ENCODE measurements around the gene PRSS33.

The PRSS33 gene

GRCh38 chr16:2819179-2819938 lies 32.0 kb upstream of the PRSS33 start:
- H3K9me2 ChIP-seq (replicated peaks; ENCODE audit: low read depth, low read length): no peaks in the 10 kb centered on the region
- H3K79me2 ChIP-seq (ENCODE audit: insufficient read depth, low read length): no peaks in the 10 kb centered on the region
- TF ChIP-seq CTCF (conservative IDR thresholded peaks at IDR 0.05; ENCODE audit: low read length) (no peak), EZH2phosphoT487 (IDR thresholded peaks at IDR 0.05; ENCODE audit: borderline replicate concordance) (no peak)
- H4K20me1 ChIP-seq (ENCODE audit: insufficient read depth, low read length, poor library complexity, severe bottlenecking): no peaks in the 10 kb centered on the region
- H3K9me3 ChIP-seq (ENCODE audit: insufficient read depth, low read depth, low read length): no peaks in the 10 kb centered on the region
- no peak overlapping the region for H3K9ac ChIP-seq (ENCODE audit: low read depth, low read length, poor library complexity, severe bottlenecking)
- no peak overlapping the region for H3K4me2 ChIP-seq (ENCODE audit: low read depth, low read length, poor library complexity, severe bottlenecking)
- no peaks in the 10 kb centered on the region for H3K27me3 ChIP-seq (ENCODE audit: insufficient read depth, low read length, poor library complexity, severe bottlenecking)
- H3F3A ChIP-seq (ENCODE audit: low read depth): no peaks in the 10 kb centered on the region
- no peaks in the 10 kb centered on the region for H3K36me3 ChIP-seq (ENCODE audit: insufficient read depth, low read length)
- no peaks in the 10 kb centered on the region for H3K4me1 ChIP-seq (ENCODE audit: insufficient read depth, low read length, poor library complexity, severe bottlenecking)
- no peak overlapping the region for H3K4me3 ChIP-seq (ENCODE audit: low read length, poor library complexity, severe bottlenecking)
- no peak overlapping the region for H2AFZ ChIP-seq (ENCODE audit: low read length)

- Histone ChIP-seq H3K9me3 (ENCODE audit: insufficient read depth, low read depth, low read length) (no peaks in the 10 kb centered on the region), H3K4me2 (ENCODE audit: low read depth, low read length, poor library complexity, severe bottlenecking) (no peak overlapping the region)
- TF ChIP-seq EZH2phosphoT487 (IDR thresholded peaks at IDR 0.05; ENCODE audit: borderline replicate concordance) (no peak), CTCF (conservative IDR thresholded peaks at IDR 0.05; ENCODE audit: low read length) (no peak)
Observed at GRCh38 chr16:2818272-2818876, 31.0 kb upstream of the PRSS33 start.

GRCh38 chr16:2817340-2818271 lies 30.2 kb upstream of the PRSS33 start:
- H3K4me3 ChIP-seq (ENCODE audit: low read length, poor library complexity, severe bottlenecking): no peak overlapping the region

More at GRCh38 chr16:2818272-2818876, 31.0 kb upstream of the PRSS33 start:
- Histone ChIP-seq H3K36me3 (ENCODE audit: insufficient read depth, low read length) (no peaks in the 10 kb centered on the region), H4K20me1 (ENCODE audit: insufficient read depth, low read length, poor library complexity, severe bottlenecking) (no peaks in the 10 kb centered on the region), H3K79me2 (ENCODE audit: insufficient read depth, low read length) (no peaks in the 10 kb centered on the region), H3K27me3 (ENCODE audit: insufficient read depth, low read length, poor library complexity, severe bottlenecking) (no peaks in the 10 kb centered on the region), H3K4me3 (ENCODE audit: low read length, poor library complexity, severe bottlenecking) (no peak overlapping the region), H3K4me1 (ENCODE audit: insufficient read depth, low read length, poor library complexity, severe bottlenecking) (no peaks in the 10 kb centered on the region), H3K9ac (ENCODE audit: low read depth, low read length, poor library complexity, severe bottlenecking) (no peak overlapping the region), H2AFZ (ENCODE audit: low read length) (no peak overlapping the region), H3K9me2 (replicated peaks; ENCODE audit: low read depth, low read length) (no peaks in the 10 kb centered on the region), H3F3A (ENCODE audit: low read depth) (no peaks in the 10 kb centered on the region)

More at GRCh38 chr16:2817340-2818271, 30.2 kb upstream of the PRSS33 start:
- Histone ChIP-seq H3K4me1 (ENCODE audit: insufficient read depth, low read length, poor library complexity, severe bottlenecking) (no peaks in the 10 kb centered on the region), H3K79me2 (ENCODE audit: insufficient read depth, low read length) (no peaks in the 10 kb centered on the region), H3K9ac (ENCODE audit: low read depth, low read length, poor library complexity, severe bottlenecking) (no peak overlapping the region), H2AFZ (ENCODE audit: low read length) (no peak overlapping the region), H3K36me3 (ENCODE audit: insufficient read depth, low read length) (no peaks in the 10 kb centered on the region), H4K20me1 (ENCODE audit: insufficient read depth, low read length, poor library complexity, severe bottlenecking) (no peaks in the 10 kb centered on the region), H3K4me2 (ENCODE audit: low read depth, low read length, poor library complexity, severe bottlenecking) (no peak overlapping the region), H3K27me3 (ENCODE audit: insufficient read depth, low read length, poor library complexity, severe bottlenecking) (no peaks in the 10 kb centered on the region), H3K9me2 (replicated peaks; ENCODE audit: low read depth, low read length) (no peaks in the 10 kb centered on the region), H3F3A (ENCODE audit: low read depth) (no peaks in the 10 kb centered on the region), H3K9me3 (ENCODE audit: insufficient read depth, low read depth, low read length) (no peaks in the 10 kb centered on the region)
- TF ChIP-seq EZH2phosphoT487 (IDR thresholded peaks at IDR 0.05; ENCODE audit: borderline replicate concordance) (no peak), CTCF (conservative IDR thresholded peaks at IDR 0.05; ENCODE audit: low read length) (no peak)

Measured in Loucy (cell line).